Neural progenitor cell (in vitro differentiated cells): ENCODE data around the gene TUSC2. TPM values are rescaled to one million over a fixed set of nuclear protein-coding genes. Genes with fewer than 3 reads are reported as not detected.

Experiments used
- DNase-seq: peaks from one replicate; pipeline ENCODE4 v3.0.0-alpha.2; 2016; ENCODE audit warnings: low spot score
- H2AFZ ChIP-seq: fragments of 200-600 bp; sonication (generic); replicated peaks from 2 replicates; pipeline ENCODE4 v1.6.1; 2016; ENCODE audit warnings: antibody characterized with exemption
- H3F3A ChIP-seq: fragments of 200-600 bp; sonication (generic); 2 replicates; pipeline ENCODE4 v1.6.1; 2016; ENCODE audit warnings: antibody characterized with exemption, low read depth
- H3K27ac ChIP-seq: fragments of 200-600 bp; sonication (generic); 2 replicates; pipeline ENCODE4 v1.5.1; 2016; ENCODE audit warnings: mild to moderate bottlenecking
- H3K27me3 ChIP-seq: fragments of 200-600 bp; sonication (generic); 2 replicates; pipeline ENCODE4 v1.6.1; 2016; ENCODE audit warnings: mild to moderate bottlenecking, moderate library complexity
- H3K36me3 ChIP-seq: fragments of 200-600 bp; sonication (generic); 2 replicates; pipeline ENCODE4 v1.5.1; 2016
- H3K4me1 ChIP-seq: fragments of 200-600 bp; sonication (generic); 2 replicates; pipeline ENCODE4 v1.6.1; 2016; ENCODE audit warnings: mixed run types
- H3K4me2 ChIP-seq: fragments of 200-600 bp; sonication (generic); 2 replicates; pipeline ENCODE4 v1.6.1; 2016
- H3K4me3 ChIP-seq: fragments of 200-600 bp; sonication (generic); 2 replicates; pipeline ENCODE4 v1.5.1; 2016
- H3K79me2 ChIP-seq: fragments of 200-600 bp; sonication (generic); 2 replicates; pipeline ENCODE4 v1.6.1; 2016; ENCODE audit warnings: low read depth
- H3K9ac ChIP-seq: fragments of 200-600 bp; sonication (generic); 2 replicates; pipeline ENCODE4 v1.6.1; 2016
- H3K9me3 ChIP-seq: fragments of 200-600 bp; sonication (generic); 2 replicates; pipeline ENCODE4 v1.5.1; 2016; ENCODE audit warnings: low read depth
- H4K20me1 ChIP-seq: fragments of 200-600 bp; sonication (generic); 2 replicates; pipeline ENCODE4 v1.6.1; 2016; ENCODE audit warnings: low read depth
- H3K27ac Mint-ChIP-seq: 3 replicates; pipeline ENCODE4 v1.8.0; 2021; ENCODE audit warnings: mixed read lengths
- H3K27me3 Mint-ChIP-seq: 2 replicates; pipeline ENCODE4 v1.8.0; 2022; ENCODE audit warnings: low read depth, mild to moderate bottlenecking, inconsistent platforms, moderate library complexity, mixed read lengths; ENCODE audit not compliant: insufficient read depth
- H3K36me3 Mint-ChIP-seq: 3 replicates; pipeline ENCODE4 v1.8.0; 2021; ENCODE audit warnings: mixed read lengths
- H3K4me1 Mint-ChIP-seq: 3 replicates; pipeline ENCODE4 v1.8.0; 2021; ENCODE audit warnings: mixed read lengths
- H3K4me3 Mint-ChIP-seq: 3 replicates; pipeline ENCODE4 v1.8.0; 2021; ENCODE audit warnings: mild to moderate bottlenecking, moderate library complexity, mixed read lengths
- H3K9me3 Mint-ChIP-seq: 3 replicates; pipeline ENCODE4 v1.8.0; 2020; ENCODE audit warnings: mixed read lengths
- EZH2 ChIP-seq: fragments of 200-600 bp; sonication (generic); IDR thresholded peaks from 2 replicates; pipeline ENCODE4 v1.6.1; 2017; ENCODE audit warnings: antibody characterized with exemption, mild to moderate bottlenecking, moderate library complexity
- EZH2phosphoT487 ChIP-seq: fragments of 200-600 bp; sonication (generic); IDR thresholded peaks from 2 replicates; pipeline ENCODE4 v1.6.1; 2017; ENCODE audit warnings: antibody characterized with exemption
- total RNA-seq: library from RNA; depleted of rRNA; stranded (reverse); fragments of >200 nt; gene quantifications from 2 replicates; pipeline ENCODE4 v1.2.3, GENCODE V29; 2015; ENCODE audit warnings: low replicate concordance
- TF ChIP-seq, protein P1 (sequence below): fragments of 200-600 bp; sonication (generic); IDR thresholded peaks from 2 replicates; pipeline ENCODE4 v1.5.1; 2017; ENCODE audit warnings: antibody characterized with exemption, mild to moderate bottlenecking

TUSC2 gene
- total RNA-seq, 1 donor from 2014 or later: 14.9 TPM

DNA sequence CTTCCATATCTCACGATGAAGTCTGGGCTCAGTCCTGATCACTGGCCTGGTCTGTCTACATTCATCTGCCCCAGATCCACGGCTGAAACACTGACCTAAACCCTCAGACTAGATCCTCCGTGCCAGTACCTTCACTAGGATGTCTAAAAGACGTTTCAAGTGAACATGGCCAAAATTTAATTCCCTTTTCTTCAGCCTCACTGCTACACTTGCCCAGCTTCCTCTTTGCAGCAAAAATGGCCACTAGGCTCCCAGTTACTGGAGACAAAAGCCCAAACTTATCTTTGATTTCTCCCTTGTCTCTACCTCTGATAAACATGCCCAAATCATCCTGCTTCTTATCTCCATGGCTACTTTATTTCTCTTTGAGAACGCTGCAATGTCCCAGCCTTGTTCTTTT is 10.9 kb upstream of the TUSC2 start:
- Mint-ChIP-seq H3K4me3 (peak overlapping the region; percentile 98), H3K4me1 (peaks cover 32% of the 10 kb centered on the region), H3K36me3 (peaks cover 3% of the 10 kb centered on the region), H3K27me3 (peaks cover 30% of the 10 kb centered on the region), H3K9me3 (no peaks in the 10 kb centered on the region), H3K27ac (no peak overlapping the region)
- Histone ChIP-seq H3K9me3 (no peaks in the 10 kb centered on the region), H3K27ac (no peak overlapping the region), H3K4me1 (peaks cover 25% of the 10 kb centered on the region), H3F3A (peaks cover 23% of the 10 kb centered on the region), H3K79me2 (peaks cover 30% of the 10 kb centered on the region), H3K4me2 (no peak overlapping the region), H4K20me1 (peaks cover 24% of the 10 kb centered on the region), H3K4me3 (no peak overlapping the region), H2AFZ (no peak overlapping the region), H3K9ac (no peak overlapping the region), H3K36me3 (no peaks in the 10 kb centered on the region), H3K27me3 (peaks cover 62% of the 10 kb centered on the region)
- TF ChIP-seq, protein P1, sequence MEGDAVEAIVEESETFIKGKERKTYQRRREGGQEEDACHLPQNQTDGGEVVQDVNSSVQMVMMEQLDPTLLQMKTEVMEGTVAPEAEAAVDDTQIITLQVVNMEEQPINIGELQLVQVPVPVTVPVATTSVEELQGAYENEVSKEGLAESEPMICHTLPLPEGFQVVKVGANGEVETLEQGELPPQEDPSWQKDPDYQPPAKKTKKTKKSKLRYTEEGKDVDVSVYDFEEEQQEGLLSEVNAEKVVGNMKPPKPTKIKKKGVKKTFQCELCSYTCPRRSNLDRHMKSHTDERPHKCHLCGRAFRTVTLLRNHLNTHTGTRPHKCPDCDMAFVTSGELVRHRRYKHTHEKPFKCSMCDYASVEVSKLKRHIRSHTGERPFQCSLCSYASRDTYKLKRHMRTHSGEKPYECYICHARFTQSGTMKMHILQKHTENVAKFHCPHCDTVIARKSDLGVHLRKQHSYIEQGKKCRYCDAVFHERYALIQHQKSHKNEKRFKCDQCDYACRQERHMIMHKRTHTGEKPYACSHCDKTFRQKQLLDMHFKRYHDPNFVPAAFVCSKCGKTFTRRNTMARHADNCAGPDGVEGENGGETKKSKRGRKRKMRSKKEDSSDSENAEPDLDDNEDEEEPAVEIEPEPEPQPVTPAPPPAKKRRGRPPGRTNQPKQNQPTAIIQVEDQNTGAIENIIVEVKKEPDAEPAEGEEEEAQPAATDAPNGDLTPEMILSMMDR: no peak
- no peak for TF ChIP-seq EZH2
- TF ChIP-seq EZH2phosphoT487: no peak
- no peak for DNase-seq

DNA sequence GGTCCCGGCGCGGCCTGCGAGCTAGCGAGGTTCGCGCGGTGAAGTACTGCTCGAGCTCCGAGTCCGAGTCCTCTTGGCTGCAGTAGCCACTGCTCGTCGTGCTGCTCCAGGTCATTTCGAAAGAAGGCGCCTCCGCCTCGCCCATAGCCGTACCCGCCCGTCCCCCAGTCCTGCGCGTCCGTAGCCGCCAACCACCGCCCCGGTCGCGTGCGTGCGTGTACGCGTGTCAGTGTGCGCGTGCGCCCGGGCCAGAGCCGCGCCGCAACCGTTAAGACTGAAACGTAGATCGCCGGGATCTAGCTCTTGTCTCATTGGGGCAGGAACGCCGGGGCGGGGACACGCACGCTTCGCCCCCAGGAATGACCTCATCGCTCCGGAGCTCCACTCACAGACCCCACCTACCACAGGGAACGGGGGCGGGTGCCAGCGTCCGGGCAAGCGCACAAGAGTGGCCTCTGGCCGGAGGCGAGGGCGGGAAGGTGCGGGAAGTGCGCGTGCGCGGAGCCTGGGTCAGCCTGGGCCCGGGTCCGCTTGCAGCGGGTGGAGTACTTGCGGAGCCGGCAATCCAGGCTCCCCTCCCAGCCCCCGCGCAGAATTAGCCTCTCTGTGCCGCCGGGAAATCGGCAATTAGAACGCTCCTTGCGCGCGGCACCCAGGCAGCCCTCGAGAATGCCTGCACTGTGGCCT is 9.3 kb upstream of the TUSC2 start:
- Histone ChIP-seq H2AFZ (peak overlapping the region; percentile 27), H3K9me3 (no peaks in the 10 kb centered on the region), H3K4me3 (peak overlapping the region; percentile 83), H3K4me1 (peaks cover 25% of the 10 kb centered on the region), H3K4me2 (peak overlapping the region; percentile 88), H3K36me3 (no peaks in the 10 kb centered on the region), H3K9ac (peak overlapping the region; percentile 81), H3F3A (peaks cover 23% of the 10 kb centered on the region), H3K27ac (peak overlapping the region; percentile 70), H4K20me1 (peaks cover 32% of the 10 kb centered on the region), H3K79me2 (peaks cover 40% of the 10 kb centered on the region), H3K27me3 (peaks cover 46% of the 10 kb centered on the region)
- Mint-ChIP-seq H3K27me3 (peaks cover 24% of the 10 kb centered on the region), H3K4me3 (peak overlapping the region; percentile 98), H3K27ac (peak overlapping the region; percentile 96), H3K36me3 (peaks cover 3% of the 10 kb centered on the region), H3K9me3 (no peaks in the 10 kb centered on the region), H3K4me1 (peaks cover 36% of the 10 kb centered on the region)
- peak; percentile 99 for DNase-seq
- TF ChIP-seq EZH2phosphoT487: peak; percentile 4
- TF ChIP-seq, protein P1: no peak

DNA sequence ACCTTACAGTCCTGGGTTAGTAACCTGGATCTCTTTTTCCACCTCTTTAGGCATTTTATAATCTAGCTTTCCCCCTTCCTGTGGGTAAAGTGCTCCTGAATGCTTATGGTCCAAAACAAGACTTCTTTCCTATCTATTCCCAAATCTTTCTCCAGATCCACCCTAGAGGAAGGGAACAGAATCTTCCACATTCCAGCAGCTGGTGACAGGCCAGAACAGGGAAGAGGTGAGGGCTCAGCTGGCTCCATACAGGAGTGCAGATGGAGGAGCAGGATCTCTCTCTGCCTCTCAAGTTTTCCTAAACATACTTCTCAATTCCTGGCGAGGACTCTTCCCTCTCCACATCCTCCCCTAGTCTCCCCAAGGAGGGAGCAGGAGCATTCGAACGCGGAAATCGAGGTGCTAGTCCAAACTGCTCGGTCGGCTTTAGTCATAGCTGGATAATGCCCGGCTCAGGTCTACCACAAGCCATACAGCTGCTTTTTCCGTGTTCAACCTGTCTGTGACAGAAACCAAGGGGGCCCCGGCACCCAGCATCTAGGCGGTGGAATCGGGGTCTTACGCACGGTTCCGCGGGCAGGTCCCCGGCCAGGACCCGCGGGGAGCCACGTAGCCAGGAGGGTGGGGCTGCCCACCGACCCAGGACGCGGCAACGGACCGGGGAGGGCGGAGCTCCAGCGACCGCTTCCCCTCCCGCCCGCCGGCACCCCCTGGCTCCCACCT is 8.6 kb upstream of the TUSC2 start:
- peaks cover 36% of the 10 kb centered on the region for H3K4me1 Mint-ChIP-seq
- Histone ChIP-seq H2AFZ (no peak overlapping the region), H3K4me1 (peaks cover 25% of the 10 kb centered on the region), H3K9ac (peak overlapping the region; percentile 81), H3K79me2 (peaks cover 40% of the 10 kb centered on the region), H4K20me1 (peaks cover 32% of the 10 kb centered on the region), H3K27me3 (peaks cover 39% of the 10 kb centered on the region), H3K4me2 (peak overlapping the region; percentile 88), H3F3A (peaks cover 23% of the 10 kb centered on the region), H3K4me3 (peak overlapping the region; percentile 83), H3K27ac (peak overlapping the region; percentile 70), H3K9me3 (no peaks in the 10 kb centered on the region), H3K36me3 (no peaks in the 10 kb centered on the region)
- H3K9me3 Mint-ChIP-seq: no peaks in the 10 kb centered on the region
- peak overlapping the region; percentile 98 for H3K4me3 Mint-ChIP-seq
- no peak for TF ChIP-seq EZH2phosphoT487
- TF ChIP-seq, protein P1: peak; percentile 4
- H3K27me3 Mint-ChIP-seq: peaks cover 24% of the 10 kb centered on the region
- peak; percentile 37 for DNase-seq
- peaks cover 3% of the 10 kb centered on the region for H3K36me3 Mint-ChIP-seq
- H3K27ac Mint-ChIP-seq: peak overlapping the region; percentile 82
